Stomach (tissue), 4 donors: ENCODE results near the gene JAGN1.

Experiments used
- POLR2AphosphoS5 ChIP-seq, 3 donors: sonication (generic); formaldehyde crosslinking; IDR thresholded peaks; one replicate each; pipeline ENCODE4 v1.6.1; 2016; ENCODE audit warnings: antibody characterized with exemption in 3 of 3
- TF ChIP-seq, protein P1 (sequence below), 7 experiments: fragments of 450-650 bp in 4 of 7; fragments of 200-600 bp in 3 of 7; sonication (generic) in 3 of 7; IDR thresholded peaks; one replicate each; pipeline ENCODE4 v1.5.1; 2016 to 2019; ENCODE audit warnings: antibody characterized with exemption in 7 of 7, control low read depth in 2 of 7, mild to moderate bottlenecking in 1 of 7

DNA sequence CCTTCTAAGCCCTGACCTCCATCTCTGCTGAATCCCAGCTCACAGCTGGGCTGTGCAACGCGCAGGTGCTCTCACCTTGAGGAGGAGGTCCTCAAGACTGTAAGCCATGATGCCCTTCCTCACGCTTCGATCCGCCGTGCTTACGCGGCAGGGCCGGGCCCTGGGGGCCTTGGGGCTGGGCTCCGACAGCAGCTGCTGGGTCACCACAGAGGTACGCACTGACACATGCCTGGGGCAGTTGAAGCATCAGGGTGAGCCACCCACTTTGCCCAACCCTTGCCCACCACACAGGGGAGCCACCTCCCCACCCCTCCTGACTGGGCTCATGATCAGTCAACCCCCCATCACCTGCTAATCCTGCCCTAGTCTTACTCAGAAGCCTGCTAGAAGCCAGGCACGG, 13.4 kb upstream of the JAGN1 start:
- TF ChIP-seq, protein P1, sequence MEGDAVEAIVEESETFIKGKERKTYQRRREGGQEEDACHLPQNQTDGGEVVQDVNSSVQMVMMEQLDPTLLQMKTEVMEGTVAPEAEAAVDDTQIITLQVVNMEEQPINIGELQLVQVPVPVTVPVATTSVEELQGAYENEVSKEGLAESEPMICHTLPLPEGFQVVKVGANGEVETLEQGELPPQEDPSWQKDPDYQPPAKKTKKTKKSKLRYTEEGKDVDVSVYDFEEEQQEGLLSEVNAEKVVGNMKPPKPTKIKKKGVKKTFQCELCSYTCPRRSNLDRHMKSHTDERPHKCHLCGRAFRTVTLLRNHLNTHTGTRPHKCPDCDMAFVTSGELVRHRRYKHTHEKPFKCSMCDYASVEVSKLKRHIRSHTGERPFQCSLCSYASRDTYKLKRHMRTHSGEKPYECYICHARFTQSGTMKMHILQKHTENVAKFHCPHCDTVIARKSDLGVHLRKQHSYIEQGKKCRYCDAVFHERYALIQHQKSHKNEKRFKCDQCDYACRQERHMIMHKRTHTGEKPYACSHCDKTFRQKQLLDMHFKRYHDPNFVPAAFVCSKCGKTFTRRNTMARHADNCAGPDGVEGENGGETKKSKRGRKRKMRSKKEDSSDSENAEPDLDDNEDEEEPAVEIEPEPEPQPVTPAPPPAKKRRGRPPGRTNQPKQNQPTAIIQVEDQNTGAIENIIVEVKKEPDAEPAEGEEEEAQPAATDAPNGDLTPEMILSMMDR (IDR thresholded peaks at IDR 0.05): no peak
- no peak for TF ChIP-seq POLR2AphosphoS5 (IDR thresholded peaks at IDR 0.05)
